Activated B cell treated with CpG ODN at 0.5 μM for 24 hours (primary cell): Measurements from ENCODE around the gene PKD1. TPM values are rescaled to one million over a fixed set of nuclear protein-coding genes. Genes with fewer than 3 reads are reported as not detected.
A peak's percentile ranks its signal among the peaks of the same experiment; 100 is the strongest.

Experiments
- ATAC-seq: fragments of 200-7000 bp; cut with Tn5 transposase; one replicate; pipeline ENCODE4 v1.10.0; 2021; ENCODE audit warnings: low read depth, mild to moderate bottlenecking, moderate library complexity
- CTCF ChIA-PET: fragments of 350-600 bp; sonication (Branson Sonifier 250); formaldehyde crosslinking; loops from one replicate; lab custom pipeline; 2021; ENCODE audit warnings: antibody characterized with exemption; lab: Charles Lee
- POLR2A ChIA-PET: fragments of 350-600 bp; sonication (Branson Sonifier 250); formaldehyde crosslinking; loops from one replicate; lab custom pipeline; 2021; ENCODE audit warnings: antibody characterized with exemption; lab: Charles Lee
- DNase-seq: peaks from one replicate; pipeline ENCODE4 v3.0.0; 2022
- H3K27ac Mint-ChIP-seq: one replicate; pipeline ENCODE4 v1.8.0; 2020; ENCODE audit warnings: mixed read lengths
- H3K27me3 Mint-ChIP-seq: one replicate; pipeline ENCODE4 v1.8.0; 2021; ENCODE audit warnings: mixed read lengths
- H3K36me3 Mint-ChIP-seq: one replicate; pipeline ENCODE4 v1.8.0; 2021; ENCODE audit warnings: low read depth, mixed read lengths
- H3K4me1 Mint-ChIP-seq: one replicate; pipeline ENCODE4 v1.8.0; 2021; ENCODE audit warnings: mixed read lengths
- H3K4me3 Mint-ChIP-seq: one replicate; pipeline ENCODE4 v1.8.0; 2020; ENCODE audit warnings: mild to moderate bottlenecking, mixed read lengths
- H3K9me3 Mint-ChIP-seq: one replicate; pipeline ENCODE4 v1.8.0; 2020; ENCODE audit warnings: mixed read lengths
- intact Hi-C: fragments of 100-400 bp; cut with micrococcal nuclease; formaldehyde crosslinking; loops from one replicate; pipeline ENCODE4 v1.15.1; 2024
- total RNA-seq: library from RNA; stranded (reverse); gene quantifications from 2 replicates; pipeline ENCODE4 v1.2.3, GENCODE V29; 2022
- TF ChIP-seq, protein P1 (sequence below): fragments of 200-600 bp; IDR thresholded peaks from one replicate; pipeline ENCODE4 v1.8.0; 2022; ENCODE audit warnings: antibody characterized with exemption, mild to moderate bottlenecking

PKD1 gene
- total RNA-seq, 1 donor from 2014 or later: 84.2 TPM

DNA sequence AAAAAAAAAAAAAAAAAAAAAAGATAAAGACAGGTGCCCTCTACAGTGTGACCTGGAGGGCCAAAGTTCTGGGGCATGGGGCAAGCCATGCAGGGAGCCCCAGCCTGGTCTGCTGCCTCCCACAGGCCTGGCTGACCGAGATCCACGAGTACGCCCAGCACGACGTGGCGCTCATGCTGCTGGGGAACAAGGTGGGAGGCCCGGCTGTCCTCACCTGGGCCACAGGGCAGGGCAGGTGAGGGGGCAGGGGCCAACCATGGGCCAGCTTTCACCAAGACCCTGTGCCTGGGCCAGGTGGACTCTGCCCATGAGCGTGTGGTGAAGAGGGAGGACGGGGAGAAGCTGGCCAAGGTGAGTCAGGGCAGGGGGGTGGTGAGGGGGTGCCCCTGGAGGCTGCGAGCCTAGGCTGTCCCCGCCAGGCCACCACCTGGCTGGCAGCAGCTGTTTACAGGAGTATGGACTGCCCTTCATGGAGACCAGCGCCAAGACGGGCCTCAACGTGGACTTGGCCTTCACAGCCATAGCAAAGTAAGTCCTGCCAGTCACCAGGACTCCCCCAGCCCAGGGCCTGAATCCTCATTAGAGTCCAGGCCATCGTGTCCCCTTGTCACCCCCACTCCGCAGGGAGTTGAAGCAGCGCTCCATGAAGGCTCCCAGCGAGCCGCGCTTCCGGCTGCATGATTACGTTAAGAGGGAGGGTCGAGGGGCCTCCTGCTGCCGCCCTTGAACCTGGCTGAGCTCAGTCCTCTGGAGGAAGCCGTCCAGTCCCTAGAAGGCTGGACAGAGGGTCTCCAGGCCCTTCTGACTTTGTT is 17.2 kb upstream of the PKD1 start:
- ATAC-seq: no peak
- DNase-seq: no peak
- no peaks in the 10 kb centered on the region for H3K27me3 Mint-ChIP-seq
- H3K27ac Mint-ChIP-seq: peak overlapping the region; percentile 66
- peak overlapping the region; percentile 93 for H3K4me3 Mint-ChIP-seq
- no peaks in the 10 kb centered on the region for H3K9me3 Mint-ChIP-seq
- TF ChIP-seq, protein P1, sequence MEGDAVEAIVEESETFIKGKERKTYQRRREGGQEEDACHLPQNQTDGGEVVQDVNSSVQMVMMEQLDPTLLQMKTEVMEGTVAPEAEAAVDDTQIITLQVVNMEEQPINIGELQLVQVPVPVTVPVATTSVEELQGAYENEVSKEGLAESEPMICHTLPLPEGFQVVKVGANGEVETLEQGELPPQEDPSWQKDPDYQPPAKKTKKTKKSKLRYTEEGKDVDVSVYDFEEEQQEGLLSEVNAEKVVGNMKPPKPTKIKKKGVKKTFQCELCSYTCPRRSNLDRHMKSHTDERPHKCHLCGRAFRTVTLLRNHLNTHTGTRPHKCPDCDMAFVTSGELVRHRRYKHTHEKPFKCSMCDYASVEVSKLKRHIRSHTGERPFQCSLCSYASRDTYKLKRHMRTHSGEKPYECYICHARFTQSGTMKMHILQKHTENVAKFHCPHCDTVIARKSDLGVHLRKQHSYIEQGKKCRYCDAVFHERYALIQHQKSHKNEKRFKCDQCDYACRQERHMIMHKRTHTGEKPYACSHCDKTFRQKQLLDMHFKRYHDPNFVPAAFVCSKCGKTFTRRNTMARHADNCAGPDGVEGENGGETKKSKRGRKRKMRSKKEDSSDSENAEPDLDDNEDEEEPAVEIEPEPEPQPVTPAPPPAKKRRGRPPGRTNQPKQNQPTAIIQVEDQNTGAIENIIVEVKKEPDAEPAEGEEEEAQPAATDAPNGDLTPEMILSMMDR: no peak
- ChIA-PET POLR2A (interaction anchor here (0.6 to 6.0 kb wide), 15 partner anchors 12 to 204 kb away, joined by 5 to 62 read pairs (median 11); partner anchors contain the start of genes ECI1, MLST8, NDUFB10 and RPS2), CTCF (interaction anchor here (1.1 to 5.4 kb wide), 4 partner anchors 12 to 149 kb away, joined by 3 to 28 read pairs (median 10); no protein-coding TSS in a partner anchor)
- intact Hi-C loops: loop anchor here (1.0 to 2.0 kb wide), 4 partner anchors 16 to 290 kb away; partner anchors contain the start of gene ECI1
- peaks cover 70% of the 10 kb centered on the region for H3K4me1 Mint-ChIP-seq
- peaks cover 46% of the 10 kb centered on the region for H3K36me3 Mint-ChIP-seq

DNA sequence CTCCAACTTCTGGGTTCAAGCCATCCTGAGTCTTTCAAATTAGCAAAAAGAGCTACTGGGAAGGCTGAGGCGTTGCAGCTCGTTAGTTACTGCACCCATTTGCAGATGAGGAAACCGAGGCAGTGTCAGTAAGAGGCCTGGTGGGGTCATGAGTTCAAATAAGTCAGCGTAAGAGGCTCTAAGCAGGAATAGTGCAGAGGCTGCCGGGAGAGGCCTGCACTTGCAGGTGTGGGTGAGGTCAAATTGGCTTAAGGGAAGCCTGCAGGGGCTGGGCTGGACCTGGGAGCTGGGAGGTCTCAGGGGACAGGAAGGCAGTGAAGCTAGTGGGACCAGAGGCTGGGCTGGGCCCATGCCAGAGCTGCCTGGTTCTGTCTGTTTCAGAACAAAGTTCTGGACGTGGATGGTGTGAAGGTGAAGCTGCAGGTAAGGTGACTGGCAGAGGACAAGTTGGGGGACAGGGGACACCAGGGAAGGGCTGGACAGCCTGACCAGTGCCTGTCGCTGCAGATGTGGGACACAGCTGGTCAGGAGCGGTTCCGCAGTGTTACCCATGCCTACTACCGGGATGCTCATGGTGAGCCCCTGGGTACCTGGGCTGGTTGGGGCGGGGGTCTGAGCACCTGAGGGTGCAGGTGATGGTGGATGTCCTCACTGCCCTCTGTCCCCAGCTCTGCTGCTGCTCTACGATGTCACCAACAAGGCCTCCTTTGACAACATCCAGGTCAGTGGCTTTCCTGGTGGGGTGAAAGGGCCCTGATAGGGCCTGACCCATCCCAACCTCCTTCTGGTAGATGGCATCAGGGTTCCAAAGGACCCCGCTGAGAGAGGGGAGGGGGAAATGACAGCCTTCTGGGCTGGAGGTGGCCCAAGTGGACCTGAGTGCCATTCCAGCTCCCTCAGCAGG is 15.7 kb upstream of the PKD1 start:
- DNase-seq (no peak), ATAC-seq (no peak)
- ChIA-PET POLR2A (interaction anchor here (0.5 to 6.0 kb wide), 10 partner anchors 11 to 854 kb away, joined by 3 to 61 read pairs (median 8); partner anchors contain the start of genes ECI1 and RPS2), CTCF (interaction anchor here (1.1 to 5.4 kb wide), 2 partner anchors 11 to 148 kb away, joined by 3 to 28 read pairs; no protein-coding TSS in a partner anchor)
- intact Hi-C loops: loop anchor here (2.0 kb wide), 2 partner anchors 15 to 289 kb away; no protein-coding TSS in a partner anchor
- H3K27ac Mint-ChIP-seq: peak overlapping the region; percentile 14
- H3K4me3 Mint-ChIP-seq: peak overlapping the region; percentile 35
- H3K9me3 Mint-ChIP-seq: no peaks in the 10 kb centered on the region
- H3K27me3 Mint-ChIP-seq: no peaks in the 10 kb centered on the region
- H3K36me3 Mint-ChIP-seq: peaks cover 44% of the 10 kb centered on the region
- TF ChIP-seq, protein P1: no peak
- peaks cover 56% of the 10 kb centered on the region for H3K4me1 Mint-ChIP-seq

DNA sequence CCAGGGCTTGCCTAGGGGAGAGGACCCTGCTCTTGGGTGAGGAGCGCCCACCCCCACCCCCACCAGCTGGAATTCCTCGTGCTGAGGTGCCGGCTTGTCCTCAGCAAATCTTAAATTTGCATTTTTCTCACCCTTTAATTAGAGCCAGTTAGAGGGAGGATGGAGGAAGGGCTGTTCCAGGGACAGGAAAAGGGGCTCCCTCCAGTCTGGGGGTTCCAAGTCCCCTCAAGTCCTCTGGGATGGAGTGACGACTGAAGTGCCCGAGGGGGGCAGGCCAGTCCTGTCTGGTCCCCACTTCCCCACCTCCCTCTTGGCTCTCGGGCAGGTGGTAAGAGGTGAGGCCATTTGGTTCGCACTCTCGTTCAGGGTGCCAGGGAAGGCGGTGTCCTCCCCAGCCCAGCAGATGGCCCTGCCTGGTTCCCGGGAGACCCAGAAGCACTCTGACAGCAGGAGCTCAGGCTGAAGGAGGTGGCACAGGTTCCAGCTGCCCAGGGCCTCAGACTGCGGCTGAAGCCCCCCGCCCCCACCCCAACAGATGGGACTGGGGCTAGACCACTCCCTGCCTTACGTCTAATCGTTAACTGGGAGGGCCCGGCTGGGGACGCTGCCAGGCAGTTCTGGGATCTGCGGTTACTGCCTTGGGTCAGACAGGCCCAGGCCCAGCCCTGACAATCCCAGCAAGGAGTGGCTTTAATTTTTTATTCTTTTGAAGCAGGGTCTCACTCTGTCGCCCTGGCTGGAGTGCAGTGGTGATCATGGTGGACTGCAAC is 14.9 kb upstream of the PKD1 start:
- no peaks in the 10 kb centered on the region for H3K9me3 Mint-ChIP-seq
- no peak overlapping the region for H3K27ac Mint-ChIP-seq
- DNase-seq (no peak), ATAC-seq (no peak)
- peak overlapping the region; percentile 28 for H3K4me3 Mint-ChIP-seq
- ChIA-PET POLR2A (interaction anchor here (0.7 to 6.0 kb wide), 6 partner anchors 10 to 350 kb away, joined by 3 to 61 read pairs (median 14); partner anchors contain the start of genes ECI1 and RPS2), CTCF (interaction anchor here (5.4 kb wide), 1 partner anchor 10 kb away, joined by 28 read pairs; no protein-coding TSS in a partner anchor)
- peaks cover 51% of the 10 kb centered on the region for H3K4me1 Mint-ChIP-seq
- H3K36me3 Mint-ChIP-seq: peaks cover 42% of the 10 kb centered on the region
- TF ChIP-seq, protein P1: no peak
- intact Hi-C loops: no loop called here
- no peaks in the 10 kb centered on the region for H3K27me3 Mint-ChIP-seq

DNA sequence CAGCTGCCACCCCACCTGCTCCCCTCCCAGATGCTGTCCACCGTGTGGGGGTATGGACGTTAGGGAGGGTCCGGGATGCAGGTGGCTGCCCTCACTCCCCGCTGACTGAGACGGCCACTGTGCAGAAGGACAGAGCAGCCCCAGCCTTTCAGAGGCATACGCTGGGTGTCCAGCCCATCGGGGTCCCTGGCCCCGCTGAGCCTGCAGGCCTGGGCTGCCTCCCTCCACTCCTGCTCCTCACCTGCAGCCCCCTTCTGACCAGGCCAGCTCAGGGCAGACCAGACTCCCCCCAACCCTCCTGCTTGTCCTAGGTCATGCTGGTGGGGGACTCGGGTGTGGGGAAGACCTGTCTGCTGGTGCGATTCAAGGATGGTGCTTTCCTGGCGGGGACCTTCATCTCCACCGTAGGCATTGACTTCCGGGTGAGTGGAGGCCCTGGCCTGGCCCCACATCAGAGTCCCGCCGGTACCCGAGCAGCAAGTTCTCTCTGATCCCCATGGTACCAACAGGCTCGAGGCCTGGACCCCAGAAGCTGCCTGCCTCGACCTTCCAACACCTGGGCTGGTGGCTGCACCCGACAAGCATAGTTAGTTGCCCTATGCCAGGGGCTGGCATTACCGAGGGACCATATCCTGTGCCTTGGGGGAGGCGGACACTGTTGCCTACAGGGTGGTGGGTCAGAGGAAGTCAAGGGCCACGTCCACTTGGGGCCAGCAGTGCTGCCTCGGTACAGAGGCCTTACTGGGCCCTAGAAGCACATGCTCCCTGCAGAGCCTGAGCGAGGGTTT is 14.1 kb upstream of the PKD1 start:
- H3K4me3 Mint-ChIP-seq: peak overlapping the region; percentile 19
- H3K4me1 Mint-ChIP-seq: peaks cover 47% of the 10 kb centered on the region

More for the DNA sequence above, 14.1 kb upstream of the PKD1 start:
- H3K27me3 Mint-ChIP-seq: no peaks in the 10 kb centered on the region
- H3K9me3 Mint-ChIP-seq: no peaks in the 10 kb centered on the region
- ATAC-seq: no peak
- intact Hi-C loops: no loop called here
- TF ChIP-seq, protein P1: no peak
- DNase-seq: no peak
- H3K27ac Mint-ChIP-seq: peak overlapping the region; percentile 12
- ChIA-PET CTCF (no interaction called here), POLR2A (interaction anchor here (0.7 to 4.5 kb wide), 2 partner anchors 185 to 350 kb away, joined by 10 to 19 read pairs; partner anchors contain the start of gene RPS2)
- peaks cover 36% of the 10 kb centered on the region for H3K36me3 Mint-ChIP-seq
